K562 (cell line): ENCODE results near the gene SLC1A7. TPM values are rescaled to one million over a fixed set of nuclear protein-coding genes. Genes with fewer than 3 reads are reported as not detected.
A peak's percentile ranks its signal among the peaks of the same experiment; 100 is the strongest.

Experiments
- BCL6 ChIP-seq: fragments of 250-450 bp; sonication (Bioruptor Pico); IDR thresholded peaks from 2 replicates; pipeline ENCODE4 v1.4.0; 2020
- CTCFL ChIP-seq: IDR thresholded peaks from 2 replicates; pipeline ENCODE4 v1.6.1; 2011; ENCODE audit warnings: borderline replicate concordance, low read depth, mild to moderate bottlenecking, moderate library complexity, low read length; ENCODE audit not compliant: insufficient read depth, poor library complexity, severe bottlenecking
- DNMT1 ChIP-seq: fragments of 450-650 bp; IDR thresholded peaks from 2 replicates; pipeline ENCODE4 v1.6.1; 2016; ENCODE audit warnings: antibody characterized with exemption, mild to moderate bottlenecking
- EHMT2 ChIP-seq: fragments of 450-650 bp; IDR thresholded peaks from 2 replicates; pipeline ENCODE4 v1.6.1; 2018; ENCODE audit warnings: antibody characterized with exemption
- EP300 ChIP-seq: IDR thresholded peaks from 2 replicates; pipeline ENCODE4 v1.6.1; 2012; ENCODE audit warnings: low read length, improper control_type of control experiment
- FOXJ3 ChIP-seq: sonication (generic); formaldehyde crosslinking; IDR thresholded peaks from 2 replicates; pipeline ENCODE4 v1.4.0; 2020; ENCODE audit warnings: mild to moderate bottlenecking, missing genetic modification reagents
- HDGF ChIP-seq: fragments of 450-650 bp; IDR thresholded peaks from 2 replicates; pipeline ENCODE4 v1.6.1; 2016
- POU5F1 ChIP-seq: fragments of 150-350 bp; IDR thresholded peaks from 2 replicates; pipeline ENCODE4 v1.6.1; 2014; ENCODE audit warnings: borderline replicate concordance, low read length, low read depth, mild to moderate bottlenecking; ENCODE audit not compliant: partially characterized antibody
- RBBP5 ChIP-seq: fragments of 200-600 bp; sonication (generic); IDR thresholded peaks from 2 replicates; pipeline ENCODE4 v1.6.1; 2012; ENCODE audit warnings: borderline replicate concordance, mild to moderate bottlenecking, low read length, control low read depth, inconsistent platforms; ENCODE audit not compliant: insufficient read depth, poor library complexity, severe bottlenecking
- RBM25 ChIP-seq: fragments of 200-400 bp; formaldehyde crosslinking; IDR thresholded peaks from 2 replicates; pipeline ENCODE4 v1.6.1; 2018; ENCODE audit warnings: low read length, low read depth, moderate library complexity; ENCODE audit not compliant: severe bottlenecking
- SP2 ChIP-seq: IDR thresholded peaks from 2 replicates; pipeline ENCODE4 v1.6.1; 2011; ENCODE audit warnings: mild to moderate bottlenecking, low read depth, low read length, moderate library complexity; ENCODE audit not compliant: poor library complexity, severe bottlenecking; ENCODE audit errors: extremely low read depth
- TFE3 ChIP-seq: fragments of 450-650 bp; formaldehyde crosslinking; IDR thresholded peaks from 2 replicates; pipeline ENCODE4 v1.4.0; 2020; ENCODE audit warnings: mild to moderate bottlenecking, mixed read lengths
- U2AF2 ChIP-seq: fragments of 200-400 bp; formaldehyde crosslinking; optimal IDR thresholded peaks from 2 replicates; pipeline ENCODE3; 2017; ENCODE audit warnings: low read depth, mild to moderate bottlenecking, low read length
- WHSC1 ChIP-seq: IDR thresholded peaks from one replicate; pipeline ENCODE4 v1.6.1; 2012; ENCODE audit warnings: low read length, control low read depth, inconsistent platforms
- ZNF165 ChIP-seq: fragments of 250-450 bp; sonication (Bioruptor Pico); IDR thresholded peaks from 2 replicates; pipeline ENCODE4 v1.4.0; 2020; ENCODE audit warnings: borderline replicate concordance
- ZNF24 ChIP-seq: fragments of 450-650 bp; IDR thresholded peaks from 2 replicates; pipeline ENCODE4 v1.6.1; 2016
- ZNF347 ChIP-seq: fragments of 450-650 bp; formaldehyde crosslinking; IDR thresholded peaks from 2 replicates; pipeline ENCODE4 v1.4.0; 2020; ENCODE audit warnings: low read depth, mild to moderate bottlenecking, moderate library complexity
- ZNF76 ChIP-seq: fragments of 250-450 bp; sonication (Bioruptor Pico); IDR thresholded peaks from 2 replicates; pipeline ENCODE4 v1.4.0; 2020; ENCODE audit warnings: mild to moderate bottlenecking, moderate library complexity, borderline replicate concordance
- polyA plus RNA-seq, 8 experiments: library from polyadenylated mRNA; depleted of rRNA in 4 of 8; stranded (reverse) in 5 of 8; unstranded in 3 of 8; fragments of >200 nt; fragmentation: Nextera tagmentation in 2 of 8; fragmentation: Illumina TruSeq in 1 of 8; extraction: Ambion mirVana in 2 of 8; extraction: Trizol in 1 of 8; gene quantifications; 2 replicates each; pipeline versions ENCODE4 v1.2.1 to v1.2.3, GENCODE V29; 2011 to 2014; ENCODE audit warnings: inconsistent platforms in 1 of 8, missing spikeins in 1 of 8
- total RNA-seq, 7 experiments: library from RNA; depleted of rRNA in 6 of 7; stranded (reverse); fragments of >200 nt in 6 of 7; fragmentation: Illumina TruSeq in 2 of 7; extraction: Trizol in 2 of 7; gene quantifications; 2 replicates each; pipeline versions ENCODE4 v1.2.1 to v1.2.3, GENCODE V29; 2011 to 2021; ENCODE audit warnings: low replicate concordance in 1 of 7
- TF ChIP-seq, protein P1 (sequence below): fragments of 450-650 bp; formaldehyde crosslinking; IDR thresholded peaks from 2 replicates; pipeline ENCODE4 v1.4.0; 2020; ENCODE audit warnings: mild to moderate bottlenecking, moderate library complexity
- TF ChIP-seq, protein P2 (sequence below): fragments of 250-450 bp; sonication (Bioruptor Pico); IDR thresholded peaks from 2 replicates; pipeline ENCODE4 v1.9.0; 2021; ENCODE audit warnings: mild to moderate bottlenecking, inconsistent platforms

Gene SLC1A7
- total and polyA plus RNA-seq, 9 of the 15 experiments (the other 6 are each of a cell fraction or from before 2014, with no cell fraction given), result 0.07 TPM; not detected in 8

DNA sequence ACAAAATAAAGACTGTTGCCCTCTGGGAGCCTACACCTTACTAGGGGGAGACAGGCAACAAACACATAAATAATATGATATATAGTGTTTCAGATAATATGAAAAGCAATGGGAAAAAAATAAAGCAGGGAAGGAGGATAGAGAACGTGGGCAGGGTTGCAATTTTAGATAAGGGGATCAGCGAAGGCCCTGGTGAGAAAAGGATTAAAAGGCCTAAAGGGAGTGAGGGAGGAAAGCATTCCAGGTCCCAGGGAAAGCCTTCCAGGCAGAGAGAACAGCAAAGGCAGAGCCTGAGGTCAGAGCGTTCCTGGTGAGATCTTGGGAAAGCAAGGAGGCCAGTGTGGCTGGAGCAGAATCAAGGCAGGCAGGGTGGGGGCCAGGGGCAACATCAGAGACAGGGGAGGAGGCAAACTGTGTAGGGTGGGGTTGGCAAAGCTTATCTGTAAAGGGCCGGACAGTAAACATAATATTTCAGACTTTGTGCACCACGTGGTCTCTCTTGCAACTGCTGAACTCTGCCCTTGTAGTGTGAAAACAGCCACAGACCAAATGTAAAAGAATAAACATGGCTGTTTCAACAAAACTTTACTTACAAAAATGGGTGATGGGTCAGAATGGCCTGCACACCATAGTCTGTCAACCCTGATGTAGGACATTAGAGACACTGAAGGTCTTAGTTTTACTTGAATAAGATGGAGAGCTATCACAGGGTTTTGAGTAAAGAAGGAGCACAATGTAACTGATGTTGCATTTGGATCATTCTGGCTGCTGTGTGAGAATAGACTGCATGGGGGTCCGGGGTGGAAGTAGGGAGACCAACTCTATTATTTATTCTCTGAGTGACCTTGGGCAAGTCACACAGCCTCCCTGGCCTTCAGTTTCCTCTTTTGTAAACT, 40.9 kb upstream of the SLC1A7 start (continued):
- TF ChIP-seq RBBP5 (peak; percentile 76), TFE3 (peak; percentile 66), EHMT2 (peak; percentile 54; the same call in 1 of the 2 replicates), ZNF24 (no peak), FOXJ3 (CRISPR knock-in tag) (no peak), CTCFL (no peak), POU5F1 (no peak), HDGF (no peak; the same call in 1 of the 2 replicates), DNMT1 (no peak), ZNF76 (CRISPR knock-in tag) (no peak), U2AF2 (no peak), RBM25 (no peak), SP2 (no peak), BCL6 (CRISPR knock-in tag) (no peak), EP300 (peak; percentile 44; the same call in 1 of the 2 replicates), WHSC1 (no peak), ZNF347 (CRISPR knock-in tag) (no peak), ZNF165 (CRISPR knock-in tag) (no peak)
- TF ChIP-seq, protein P1, sequence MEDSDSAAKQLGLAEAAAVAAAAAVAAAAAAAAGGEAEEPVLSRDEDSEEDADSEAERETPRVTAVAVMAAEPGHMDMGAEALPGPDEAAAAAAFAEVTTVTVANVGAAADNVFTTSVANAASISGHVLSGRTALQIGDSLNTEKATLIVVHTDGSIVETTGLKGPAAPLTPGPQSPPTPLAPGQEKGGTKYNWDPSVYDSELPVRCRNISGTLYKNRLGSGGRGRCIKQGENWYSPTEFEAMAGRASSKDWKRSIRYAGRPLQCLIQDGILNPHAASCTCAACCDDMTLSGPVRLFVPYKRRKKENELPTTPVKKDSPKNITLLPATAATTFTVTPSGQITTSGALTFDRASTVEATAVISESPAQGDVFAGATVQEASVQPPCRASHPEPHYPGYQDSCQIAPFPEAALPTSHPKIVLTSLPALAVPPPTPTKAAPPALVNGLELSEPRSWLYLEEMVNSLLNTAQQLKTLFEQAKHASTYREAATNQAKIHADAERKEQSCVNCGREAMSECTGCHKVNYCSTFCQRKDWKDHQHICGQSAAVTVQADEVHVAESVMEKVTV, result no peak
- TF ChIP-seq, protein P2, sequence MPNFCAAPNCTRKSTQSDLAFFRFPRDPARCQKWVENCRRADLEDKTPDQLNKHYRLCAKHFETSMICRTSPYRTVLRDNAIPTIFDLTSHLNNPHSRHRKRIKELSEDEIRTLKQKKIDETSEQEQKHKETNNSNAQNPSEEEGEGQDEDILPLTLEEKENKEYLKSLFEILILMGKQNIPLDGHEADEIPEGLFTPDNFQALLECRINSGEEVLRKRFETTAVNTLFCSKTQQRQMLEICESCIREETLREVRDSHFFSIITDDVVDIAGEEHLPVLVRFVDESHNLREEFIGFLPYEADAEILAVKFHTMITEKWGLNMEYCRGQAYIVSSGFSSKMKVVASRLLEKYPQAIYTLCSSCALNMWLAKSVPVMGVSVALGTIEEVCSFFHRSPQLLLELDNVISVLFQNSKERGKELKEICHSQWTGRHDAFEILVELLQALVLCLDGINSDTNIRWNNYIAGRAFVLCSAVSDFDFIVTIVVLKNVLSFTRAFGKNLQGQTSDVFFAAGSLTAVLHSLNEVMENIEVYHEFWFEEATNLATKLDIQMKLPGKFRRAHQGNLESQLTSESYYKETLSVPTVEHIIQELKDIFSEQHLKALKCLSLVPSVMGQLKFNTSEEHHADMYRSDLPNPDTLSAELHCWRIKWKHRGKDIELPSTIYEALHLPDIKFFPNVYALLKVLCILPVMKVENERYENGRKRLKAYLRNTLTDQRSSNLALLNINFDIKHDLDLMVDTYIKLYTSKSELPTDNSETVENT (CRISPR knock-in tag), result no peak
